ENCODE results near the gene FTO. TPM values are rescaled to one million over a fixed set of nuclear protein-coding genes. Genes with fewer than 3 reads are reported as not detected.

FTO gene
- total RNA-seq, 4 donors from 2014 or later: 125 to 182 (median 164) TPM

GRCh38 chr16:53913099-53913870 lies 209.3 kb downstream of the FTO start:
- Histone ChIP-seq H3K9me3 (no peaks in the 10 kb centered on the region), H3K4me3 (replicated peaks in 1 of 3) (no peak overlapping the region), H3K4me1 (peaks cover 29 to 65% of the 10 kb centered on the region in 2 donors), H3K27ac (peak overlapping the region in 1 of 3 donors; percentile 26), H3K36me3 (no peaks in the 10 kb centered on the region), H3K27me3 (no peaks in the 10 kb centered on the region)
- DNase-seq: peak in 1 of 2 donors; percentile 12
- intact Hi-C loops (cut with DNase I): no loop called here
- TF ChIP-seq POLR2A (IDR thresholded peaks at IDR 0.05) (no peak), CTCF (IDR thresholded peaks at IDR 0.05) (no peak)
- 66 to 81% methylated on average over 7 of the region's 7 CpGs for WGBS, 2 donors

- peaks cover 29 to 59% of the 10 kb centered on the region in 2 donors for H3K4me1 ChIP-seq
- intact Hi-C loops (cut with DNase I): no loop called here
- no peak overlapping the region for H3K27ac ChIP-seq
- 80 to 86% methylated on average over 9 of the region's 9 CpGs for WGBS, 2 donors
- H3K27me3 ChIP-seq: no peaks in the 10 kb centered on the region
- H3K9me3 ChIP-seq: no peaks in the 10 kb centered on the region
- H3K4me3 ChIP-seq (replicated peaks in 1 of 3): no peak overlapping the region
- DNase-seq: no peak
- H3K36me3 ChIP-seq: no peaks in the 10 kb centered on the region
- TF ChIP-seq POLR2A (IDR thresholded peaks at IDR 0.05) (no peak), CTCF (IDR thresholded peaks at IDR 0.05) (no peak)
Observed at GRCh38 chr16:53913920-53914319, 210.0 kb downstream of the FTO start.

- TF ChIP-seq POLR2A (IDR thresholded peaks at IDR 0.05): no peak
- no peak for TF ChIP-seq CTCF (IDR thresholded peaks at IDR 0.05)
- WGBS, 2 donors: 60 to 65% methylated on average over 3 of the region's 3 CpGs
- peaks cover 29 to 59% of the 10 kb centered on the region in 2 donors for H3K4me1 ChIP-seq
- no peaks in the 10 kb centered on the region for H3K9me3 ChIP-seq
- H3K27ac ChIP-seq: peak overlapping the region; percentile 16 to 24 (median 18)
- no peak for DNase-seq
- no peaks in the 10 kb centered on the region for H3K27me3 ChIP-seq
- intact Hi-C loops (cut with DNase I): no loop called here
- H3K4me3 ChIP-seq (replicated peaks in 1 of 3): no peak overlapping the region
- H3K36me3 ChIP-seq: no peaks in the 10 kb centered on the region
Observed at GRCh38 chr16:53914736-53915135, 210.8 kb downstream of the FTO start.

GRCh38 chr16:53915452-53916160 lies 211.7 kb downstream of the FTO start:
- H3K4me3 ChIP-seq (replicated peaks in 1 of 3): no peak overlapping the region
- TF ChIP-seq POLR2A (IDR thresholded peaks at IDR 0.05): no peak
- TF ChIP-seq CTCF (IDR thresholded peaks at IDR 0.05): no peak
- intact Hi-C loops (cut with DNase I): no loop called here
- H3K4me1 ChIP-seq: peaks cover 24 to 52% of the 10 kb centered on the region in 2 donors
- H3K27ac ChIP-seq: no peak overlapping the region
- H3K9me3 ChIP-seq: no peaks in the 10 kb centered on the region
- no peak for DNase-seq
- H3K27me3 ChIP-seq: no peaks in the 10 kb centered on the region
- H3K36me3 ChIP-seq: no peaks in the 10 kb centered on the region
- WGBS, 2 donors: 71 to 75% methylated on average over 5 of the region's 5 CpGs

- intact Hi-C loops (cut with DNase I): no loop called here
- no peak for TF ChIP-seq POLR2A (IDR thresholded peaks at IDR 0.05)
- TF ChIP-seq CTCF (IDR thresholded peaks at IDR 0.05): no peak
- no peak overlapping the region for H3K4me3 ChIP-seq (replicated peaks in 1 of 3)
- H3K4me1 ChIP-seq: peaks cover 23 to 28% of the 10 kb centered on the region in 2 donors
- no peaks in the 10 kb centered on the region for H3K9me3 ChIP-seq
- no peaks in the 10 kb centered on the region for H3K36me3 ChIP-seq
- no peak for DNase-seq
- H3K27me3 ChIP-seq: no peaks in the 10 kb centered on the region
- WGBS, 2 donors: 96 to 97% methylated on average over 3 of the region's 3 CpGs
- H3K27ac ChIP-seq: no peak overlapping the region
Observed at GRCh38 chr16:53920988-53921387, 217.0 kb downstream of the FTO start.

Data from thyroid gland (tissue), 4 donors.